ENCODE measurements around the gene PTPA.
A peak's percentile ranks its signal among the peaks of the same experiment; 100 is the strongest.
"Not testable (repeated sequence)": the region's sequence is repeated elsewhere in the genome, so short reads cannot be mapped to it uniquely, and the experiment has no call there.

Gene PTPA

GRCh38 chr9:129185402-129185801, 74.2 kb downstream of the PTPA start:
- Histone ChIP-seq H3K9me3 (ENCODE audit: low read length) (no peaks in the 10 kb centered on the region), H3K4me1 (ENCODE audit: insufficient read depth, low read length) (no peaks in the 10 kb centered on the region), H3K4me3 (ENCODE audit: low read depth in 1 of 2, low read length in 2 of 2) (no peak overlapping the region), H3K9ac (ENCODE audit: low read length) (no peak overlapping the region), H3K27me3 (ENCODE audit: control insufficient read depth in 1 of 2, insufficient read depth in 2 of 2, low read length in 2 of 2) (no peaks in the 10 kb centered on the region), H3K36me3 (ENCODE audit: insufficient read depth, low read length) (no peaks in the 10 kb centered on the region), H3K27ac (ENCODE audit: low read depth, low read length) (no peak overlapping the region)

GRCh38 chr9:129185991-129186390, 74.8 kb downstream of the PTPA start:
- no peaks in the 10 kb centered on the region for H3K27me3 ChIP-seq (ENCODE audit: control insufficient read depth in 1 of 2, insufficient read depth in 2 of 2, low read length in 2 of 2)

GRCh38 chr9:129187042-129187441, 75.8 kb downstream of the PTPA start:
- Histone ChIP-seq H3K27me3 (ENCODE audit: control insufficient read depth in 1 of 2, insufficient read depth in 2 of 2, low read length in 2 of 2) (no peaks in the 10 kb centered on the region), H3K9ac (ENCODE audit: low read length) (no peak overlapping the region), H3K27ac (ENCODE audit: low read depth, low read length) (no peak overlapping the region), H3K36me3 (ENCODE audit: insufficient read depth, low read length) (no peaks in the 10 kb centered on the region), H3K4me3 (ENCODE audit: low read depth in 1 of 2, low read length in 2 of 2) (no peak overlapping the region), H3K4me1 (ENCODE audit: insufficient read depth, low read length) (no peaks in the 10 kb centered on the region), H3K9me3 (ENCODE audit: low read length) (no peaks in the 10 kb centered on the region)

More at GRCh38 chr9:129185991-129186390, 74.8 kb downstream of the PTPA start:
- Histone ChIP-seq H3K4me1 (ENCODE audit: insufficient read depth, low read length) (no peaks in the 10 kb centered on the region), H3K4me3 (ENCODE audit: low read depth in 1 of 2, low read length in 2 of 2) (no peak overlapping the region), H3K36me3 (ENCODE audit: insufficient read depth, low read length) (no peaks in the 10 kb centered on the region), H3K9me3 (ENCODE audit: low read length) (no peaks in the 10 kb centered on the region), H3K9ac (ENCODE audit: low read length) (no peak overlapping the region), H3K27ac (ENCODE audit: low read depth, low read length) (no peak overlapping the region)

- not testable (repeated sequence) for H3K36me3 ChIP-seq (ENCODE audit: insufficient read depth, low read length); H3K4me3 ChIP-seq (ENCODE audit: low read depth in 1 of 2, low read length in 2 of 2); H3K9ac ChIP-seq (ENCODE audit: low read length); H3K9me3 ChIP-seq (ENCODE audit: low read length); H3K4me1 ChIP-seq (ENCODE audit: insufficient read depth, low read length); H3K27me3 ChIP-seq (ENCODE audit: control insufficient read depth in 1 of 2, insufficient read depth in 2 of 2, low read length in 2 of 2); H3K27ac ChIP-seq (ENCODE audit: low read depth, low read length)
Observed at GRCh38 chr9:129189971-129190370, 78.8 kb downstream of the PTPA start.

GRCh38 chr9:129191234-129191633, 80.0 kb downstream of the PTPA start:
- Histone ChIP-seq H3K27me3 (ENCODE audit: control insufficient read depth in 1 of 2, insufficient read depth in 2 of 2, low read length in 2 of 2) (no peaks in the 10 kb centered on the region), H3K4me1 (ENCODE audit: insufficient read depth, low read length) (no peaks in the 10 kb centered on the region), H3K9me3 (ENCODE audit: low read length) (no peaks in the 10 kb centered on the region), H3K27ac (ENCODE audit: low read depth, low read length) (no peak overlapping the region), H3K9ac (ENCODE audit: low read length) (no peak overlapping the region), H3K36me3 (ENCODE audit: insufficient read depth, low read length) (no peaks in the 10 kb centered on the region), H3K4me3 (ENCODE audit: low read depth in 1 of 2, low read length in 2 of 2) (no peak overlapping the region)

GRCh38 chr9:129193655-129194054, 82.4 kb downstream of the PTPA start:
- Histone ChIP-seq H3K27ac (ENCODE audit: low read depth, low read length) (no peak overlapping the region), H3K27me3 (ENCODE audit: control insufficient read depth in 1 of 2, insufficient read depth in 2 of 2, low read length in 2 of 2) (no peaks in the 10 kb centered on the region), H3K9ac (ENCODE audit: low read length) (no peak overlapping the region), H3K4me3 (ENCODE audit: low read depth in 1 of 2, low read length in 2 of 2) (no peak overlapping the region), H3K9me3 (ENCODE audit: low read length) (no peaks in the 10 kb centered on the region), H3K4me1 (ENCODE audit: insufficient read depth, low read length) (peaks cover 5% of the 10 kb centered on the region), H3K36me3 (ENCODE audit: insufficient read depth, low read length) (no peaks in the 10 kb centered on the region)

GRCh38 chr9:129194221-129194620, 83.0 kb downstream of the PTPA start:
- Histone ChIP-seq H3K9me3 (ENCODE audit: low read length) (no peaks in the 10 kb centered on the region), H3K9ac (ENCODE audit: low read length) (no peak overlapping the region), H3K27ac (ENCODE audit: low read depth, low read length) (no peak overlapping the region), H3K27me3 (ENCODE audit: control insufficient read depth in 1 of 2, insufficient read depth in 2 of 2, low read length in 2 of 2) (no peaks in the 10 kb centered on the region), H3K36me3 (ENCODE audit: insufficient read depth, low read length) (no peaks in the 10 kb centered on the region), H3K4me3 (ENCODE audit: low read depth in 1 of 2, low read length in 2 of 2) (no peak overlapping the region), H3K4me1 (ENCODE audit: insufficient read depth, low read length) (peaks cover 5% of the 10 kb centered on the region)

GRCh38 chr9:129195606-129196005, 84.4 kb downstream of the PTPA start:
- no peaks in the 10 kb centered on the region for H3K36me3 ChIP-seq (ENCODE audit: insufficient read depth, low read length)

GRCh38 chr9:129197045-129197444, 85.8 kb downstream of the PTPA start:
- H3K27ac ChIP-seq (ENCODE audit: low read depth, low read length); H3K9ac ChIP-seq (ENCODE audit: low read length): not testable (repeated sequence)

More at GRCh38 chr9:129195606-129196005, 84.4 kb downstream of the PTPA start:
- no peak overlapping the region for H3K9ac ChIP-seq (ENCODE audit: low read length)
- no peak overlapping the region for H3K4me3 ChIP-seq (ENCODE audit: low read depth in 1 of 2, low read length in 2 of 2)
- H3K27me3 ChIP-seq (ENCODE audit: control insufficient read depth in 1 of 2, insufficient read depth in 2 of 2, low read length in 2 of 2) = no peaks in the 10 kb centered on the region
- H3K4me1 ChIP-seq (ENCODE audit: insufficient read depth, low read length) = peaks cover 5% of the 10 kb centered on the region
- H3K9me3 ChIP-seq (ENCODE audit: low read length) = no peaks in the 10 kb centered on the region
- H3K27ac ChIP-seq (ENCODE audit: low read depth, low read length) = no peak overlapping the region

GRCh38 chr9:129197978-129198318, 86.7 kb downstream of the PTPA start:
- Histone ChIP-seq H3K9me3 (ENCODE audit: low read length) (no peaks in the 10 kb centered on the region), H3K4me3 (ENCODE audit: low read depth in 1 of 2, low read length in 2 of 2) (peak overlapping the region in 1 of 2 donors; percentile 16), H3K4me1 (ENCODE audit: insufficient read depth, low read length) (peaks cover 5% of the 10 kb centered on the region), H3K9ac (ENCODE audit: low read length) (peak overlapping the region; percentile 22), H3K36me3 (ENCODE audit: insufficient read depth, low read length) (no peaks in the 10 kb centered on the region), H3K27me3 (ENCODE audit: control insufficient read depth in 1 of 2, insufficient read depth in 2 of 2, low read length in 2 of 2) (no peaks in the 10 kb centered on the region), H3K27ac (ENCODE audit: low read depth, low read length) (peak overlapping the region; percentile 2)

More at GRCh38 chr9:129197045-129197444, 85.8 kb downstream of the PTPA start:
- H3K9me3 ChIP-seq (ENCODE audit: low read length); H3K36me3 ChIP-seq (ENCODE audit: insufficient read depth, low read length); H3K27me3 ChIP-seq (ENCODE audit: control insufficient read depth in 1 of 2, insufficient read depth in 2 of 2, low read length in 2 of 2); H3K4me3 ChIP-seq (ENCODE audit: low read depth in 1 of 2, low read length in 2 of 2); H3K4me1 ChIP-seq (ENCODE audit: insufficient read depth, low read length): not testable (repeated sequence)
